Epithelial cell of esophagus (primary cell): Measurements from ENCODE around the gene COMT.
"Not testable (repeated sequence)": the region's sequence is repeated elsewhere in the genome, so short reads cannot be mapped to it uniquely, and the experiment has no call there.

Experiments
- DNase-seq: peaks from one replicate; pipeline ENCODE4 v3.0.0; 2010; ENCODE audit warnings: low read depth
- H3K4me3 ChIP-seq: 2 replicates; pipeline ENCODE4 v1.5.1; 2011; ENCODE audit warnings: mild to moderate bottlenecking, low read length, control low read depth
- CTCF ChIP-seq: IDR thresholded peaks from 2 replicates; pipeline ENCODE4 v1.5.1; 2011; ENCODE audit warnings: low read depth, mild to moderate bottlenecking, low read length, control low read depth, inconsistent platforms; ENCODE audit not compliant: insufficient read depth; ENCODE audit errors: missing control alignments

COMT gene

GRCh38 chr22:19921544-19922081 is 20.0 kb upstream of the COMT start:
- no peak for DNase-seq
- no peak for TF ChIP-seq CTCF
- H3K4me3 ChIP-seq, result no peak overlapping the region

- no peak overlapping the region for H3K4me3 ChIP-seq
- DNase-seq, result no peak
- TF ChIP-seq CTCF, result no peak
These were observed 17.6 kb upstream of the COMT start for GRCh38 chr22:19923914-19924513.

GRCh38 chr22:19926028-19926427 is 15.5 kb upstream of the COMT start:
- not testable (repeated sequence) for DNase-seq, H3K4me3 ChIP-seq

- TF ChIP-seq CTCF, result no peak
- DNase-seq, result no peak
- no peak overlapping the region for H3K4me3 ChIP-seq
These were observed 13.9 kb upstream of the COMT start for GRCh38 chr22:19927696-19928095.

- TF ChIP-seq CTCF, result no peak
- no peak for DNase-seq
- H3K4me3 ChIP-seq, result no peak overlapping the region
These were observed 13.4 kb upstream of the COMT start for GRCh38 chr22:19928207-19928606.

- H3K4me3 ChIP-seq, result no peak overlapping the region
- no peak for TF ChIP-seq CTCF
- DNase-seq, result no peak
These were observed 11.7 kb upstream of the COMT start for GRCh38 chr22:19929586-19930550.
